K562 (cell line): Measurements from ENCODE around the gene SEC24B.

ENCODE experiments used
- NFIC ChIP-seq: fragments of 450-650 bp; IDR thresholded peaks from 2 replicates; pipeline ENCODE4 v1.6.1; 2017; ENCODE audit warnings: mild to moderate bottlenecking, inconsistent platforms
- NFYB ChIP-seq: IDR thresholded peaks from 2 replicates; pipeline ENCODE4 v1.6.1; 2011; ENCODE audit warnings: mild to moderate bottlenecking, moderate library complexity; ENCODE audit not compliant: insufficient read length; ENCODE audit errors: extremely low read depth
- TEAD4 ChIP-seq, 2 experiments: sonication (generic) in 1 of 2; formaldehyde crosslinking in 1 of 2; IDR thresholded peaks; 2 replicates each; pipeline versions ENCODE4 v1.6.1 to v1.8.0; 2012 to 2022; ENCODE audit warnings: borderline replicate concordance in 1 of 2, inconsistent platforms in 1 of 2, low read length in 1 of 2, mild to moderate bottlenecking in 1 of 2, missing genetic modification reagents in 1 of 2

DNA sequence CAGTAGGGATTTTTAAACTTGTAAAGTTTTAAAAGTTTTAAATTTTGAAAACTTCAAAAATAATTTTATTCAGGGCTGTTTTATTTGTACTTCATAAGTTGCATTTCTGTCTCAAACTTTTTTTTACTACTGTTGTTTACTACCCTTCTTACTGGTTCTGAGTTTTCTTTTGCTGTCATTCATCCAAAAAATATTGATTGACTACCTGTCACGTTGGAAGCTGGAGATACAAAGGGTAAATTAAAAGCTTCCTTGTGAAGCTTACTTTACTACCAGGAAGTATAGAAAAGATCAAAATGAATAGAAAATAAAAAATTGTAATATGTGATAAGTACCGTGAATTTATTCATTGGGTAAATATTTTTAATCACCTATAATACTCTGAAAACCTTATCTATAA, 77.1 kb downstream of the SEC24B start:
- no peak for TF ChIP-seq TEAD4 (IDR thresholded peaks at IDR 0.05; ENCODE audit: low read length)
- TF ChIP-seq TEAD4 (CRISPR knock-in tag; IDR thresholded peaks at IDR 0.05; ENCODE audit: borderline replicate concordance): no peak
- no peak for TF ChIP-seq NFIC
- TF ChIP-seq NFYB: no peak
